Measurements from ENCODE around the gene LAMA3.

The LAMA3 gene

GRCh38 chr18:23943104-23943503, 253.9 kb downstream of the LAMA3 start:
- H3K36me3 ChIP-seq (ENCODE audit: control insufficient read depth, insufficient read depth, low read length), result no peaks in the 10 kb centered on the region
- H3K27ac ChIP-seq (ENCODE audit: low read depth, low read length), result no peak overlapping the region
- H3K27me3 ChIP-seq (ENCODE audit: control insufficient read depth, insufficient read depth, low read length), result no peaks in the 10 kb centered on the region
- H3K9ac ChIP-seq (ENCODE audit: low read depth, low read length), result no peak overlapping the region
- peaks cover 6% of the 10 kb centered on the region for H3K4me1 ChIP-seq (ENCODE audit: control insufficient read depth, insufficient read depth, low read length)
- H3K4me3 ChIP-seq (ENCODE audit: low read depth, low read length), result no peak overlapping the region
- no peaks in the 10 kb centered on the region for H3K9me3 ChIP-seq (ENCODE audit: control insufficient read depth, insufficient read depth, low read length)

- Histone ChIP-seq H3K4me3 (ENCODE audit: low read depth, low read length) (no peak overlapping the region), H3K36me3 (ENCODE audit: control insufficient read depth, insufficient read depth, low read length) (no peaks in the 10 kb centered on the region), H3K27ac (ENCODE audit: low read depth, low read length) (no peak overlapping the region), H3K9ac (ENCODE audit: low read depth, low read length) (no peak overlapping the region), H3K9me3 (ENCODE audit: control insufficient read depth, insufficient read depth, low read length) (no peaks in the 10 kb centered on the region), H3K27me3 (ENCODE audit: control insufficient read depth, insufficient read depth, low read length) (no peaks in the 10 kb centered on the region), H3K4me1 (ENCODE audit: control insufficient read depth, insufficient read depth, low read length) (peaks cover 10% of the 10 kb centered on the region)
Measured at GRCh38 chr18:23943903-23944624, 254.8 kb downstream of the LAMA3 start.

- no peaks in the 10 kb centered on the region for H3K9me3 ChIP-seq (ENCODE audit: control insufficient read depth, insufficient read depth, low read length)
- H3K4me1 ChIP-seq (ENCODE audit: control insufficient read depth, insufficient read depth, low read length), result peaks cover 24% of the 10 kb centered on the region
- H3K36me3 ChIP-seq (ENCODE audit: control insufficient read depth, insufficient read depth, low read length), result no peaks in the 10 kb centered on the region
- no peak overlapping the region for H3K9ac ChIP-seq (ENCODE audit: low read depth, low read length)
- H3K27ac ChIP-seq (ENCODE audit: low read depth, low read length), result no peak overlapping the region
- no peak overlapping the region for H3K4me3 ChIP-seq (ENCODE audit: low read depth, low read length)
- no peaks in the 10 kb centered on the region for H3K27me3 ChIP-seq (ENCODE audit: control insufficient read depth, insufficient read depth, low read length)
Measured at GRCh38 chr18:23945416-23946079, 256.3 kb downstream of the LAMA3 start.

- Histone ChIP-seq H3K36me3 (ENCODE audit: control insufficient read depth, insufficient read depth, low read length) (no peaks in the 10 kb centered on the region), H3K27me3 (ENCODE audit: control insufficient read depth, insufficient read depth, low read length) (no peaks in the 10 kb centered on the region), H3K4me3 (ENCODE audit: low read depth, low read length) (peak overlapping the region; percentile 6; the same call in 1 of the 2 replicates), H3K9ac (ENCODE audit: low read depth, low read length) (peak overlapping the region; percentile 32; the same call in 1 of the 2 replicates), H3K9me3 (ENCODE audit: control insufficient read depth, insufficient read depth, low read length) (no peaks in the 10 kb centered on the region), H3K4me1 (ENCODE audit: control insufficient read depth, insufficient read depth, low read length) (peaks cover 42% of the 10 kb centered on the region), H3K27ac (ENCODE audit: low read depth, low read length) (peak overlapping the region; percentile 48)
Measured at GRCh38 chr18:23949863-23950262, 260.6 kb downstream of the LAMA3 start.

GRCh38 chr18:23950644-23951043, 261.4 kb downstream of the LAMA3 start:
- Histone ChIP-seq H3K27ac (ENCODE audit: low read depth, low read length) (peak overlapping the region; percentile 36), H3K9ac (ENCODE audit: low read depth, low read length) (peak overlapping the region; percentile 32; the same call in 1 of the 2 replicates), H3K36me3 (ENCODE audit: control insufficient read depth, insufficient read depth, low read length) (no peaks in the 10 kb centered on the region), H3K27me3 (ENCODE audit: control insufficient read depth, insufficient read depth, low read length) (no peaks in the 10 kb centered on the region), H3K4me1 (ENCODE audit: control insufficient read depth, insufficient read depth, low read length) (peaks cover 42% of the 10 kb centered on the region), H3K9me3 (ENCODE audit: control insufficient read depth, insufficient read depth, low read length) (no peaks in the 10 kb centered on the region), H3K4me3 (ENCODE audit: low read depth, low read length) (peak overlapping the region; percentile 6; the same call in 1 of the 2 replicates)

- Histone ChIP-seq H3K4me3 (ENCODE audit: low read depth, low read length) (no peak overlapping the region; the same call in 1 of the 2 replicates), H3K9ac (ENCODE audit: low read depth, low read length) (no peak overlapping the region), H3K9me3 (ENCODE audit: control insufficient read depth, insufficient read depth, low read length) (no peaks in the 10 kb centered on the region), H3K27ac (ENCODE audit: low read depth, low read length) (peak overlapping the region; percentile 36), H3K36me3 (ENCODE audit: control insufficient read depth, insufficient read depth, low read length) (no peaks in the 10 kb centered on the region), H3K27me3 (ENCODE audit: control insufficient read depth, insufficient read depth, low read length) (no peaks in the 10 kb centered on the region), H3K4me1 (ENCODE audit: control insufficient read depth, insufficient read depth, low read length) (peaks cover 42% of the 10 kb centered on the region)
Measured at GRCh38 chr18:23951206-23951605, 262.0 kb downstream of the LAMA3 start.

GRCh38 chr18:23953984-23954383, 264.7 kb downstream of the LAMA3 start:
- Histone ChIP-seq H3K9me3 (ENCODE audit: control insufficient read depth, insufficient read depth, low read length) (no peaks in the 10 kb centered on the region), H3K27me3 (ENCODE audit: control insufficient read depth, insufficient read depth, low read length) (no peaks in the 10 kb centered on the region), H3K9ac (ENCODE audit: low read depth, low read length) (no peak overlapping the region), H3K4me1 (ENCODE audit: control insufficient read depth, insufficient read depth, low read length) (peaks cover 41% of the 10 kb centered on the region), H3K27ac (ENCODE audit: low read depth, low read length) (no peak overlapping the region), H3K36me3 (ENCODE audit: control insufficient read depth, insufficient read depth, low read length) (no peaks in the 10 kb centered on the region), H3K4me3 (ENCODE audit: low read depth, low read length) (no peak overlapping the region)

GRCh38 chr18:23956483-23956882, 267.2 kb downstream of the LAMA3 start:
- Histone ChIP-seq H3K27me3 (ENCODE audit: control insufficient read depth, insufficient read depth, low read length) (no peaks in the 10 kb centered on the region), H3K4me3 (ENCODE audit: low read depth, low read length) (no peak overlapping the region), H3K27ac (ENCODE audit: low read depth, low read length) (no peak overlapping the region), H3K36me3 (ENCODE audit: control insufficient read depth, insufficient read depth, low read length) (no peaks in the 10 kb centered on the region), H3K9me3 (ENCODE audit: control insufficient read depth, insufficient read depth, low read length) (no peaks in the 10 kb centered on the region), H3K4me1 (ENCODE audit: control insufficient read depth, insufficient read depth, low read length) (peaks cover 18% of the 10 kb centered on the region), H3K9ac (ENCODE audit: low read depth, low read length) (no peak overlapping the region)

GRCh38 chr18:23958036-23958435, 268.8 kb downstream of the LAMA3 start:
- Histone ChIP-seq H3K27ac (ENCODE audit: low read depth, low read length) (no peak overlapping the region), H3K4me3 (ENCODE audit: low read depth, low read length) (no peak overlapping the region), H3K9ac (ENCODE audit: low read depth, low read length) (no peak overlapping the region), H3K9me3 (ENCODE audit: control insufficient read depth, insufficient read depth, low read length) (no peaks in the 10 kb centered on the region), H3K36me3 (ENCODE audit: control insufficient read depth, insufficient read depth, low read length) (no peaks in the 10 kb centered on the region), H3K27me3 (ENCODE audit: control insufficient read depth, insufficient read depth, low read length) (no peaks in the 10 kb centered on the region), H3K4me1 (ENCODE audit: control insufficient read depth, insufficient read depth, low read length) (peaks cover 4% of the 10 kb centered on the region; the same call in 1 of the 2 replicates)

GRCh38 chr18:23963443-23964165, 274.4 kb downstream of the LAMA3 start:
- Histone ChIP-seq H3K9me3 (ENCODE audit: control insufficient read depth, insufficient read depth, low read length) (no peaks in the 10 kb centered on the region), H3K4me3 (ENCODE audit: low read depth, low read length) (no peak overlapping the region), H3K9ac (ENCODE audit: low read depth, low read length) (no peak overlapping the region), H3K27me3 (ENCODE audit: control insufficient read depth, insufficient read depth, low read length) (no peaks in the 10 kb centered on the region), H3K4me1 (ENCODE audit: control insufficient read depth, insufficient read depth, low read length) (peaks cover 4% of the 10 kb centered on the region; the same call in 1 of the 2 replicates), H3K36me3 (ENCODE audit: control insufficient read depth, insufficient read depth, low read length) (no peaks in the 10 kb centered on the region), H3K27ac (ENCODE audit: low read depth, low read length) (no peak overlapping the region)

Data from HUES48 (cell line).